ENCODE data around the gene DBN1. TPM values are rescaled to one million over a fixed set of nuclear protein-coding genes. Genes with fewer than 3 reads are reported as not detected.

The DBN1 gene
- polyA plus RNA-seq, 1 donor (not counting 4 experiments of a cell fraction or from before 2014, with no cell fraction given), result 59.4 TPM

GRCh38 chr5:177466861-177467260, 6.6 kb downstream of the DBN1 start:
- Histone ChIP-seq H3K4me3 (ENCODE audit: control insufficient read depth in 2 of 3, extremely low read depth in 1 of 3, insufficient read depth in 2 of 3, low read depth in 1 of 3, low read length in 3 of 3) (no peak overlapping the region), H3K79me2 (ENCODE audit: control insufficient read depth, insufficient read depth, low read length) (peaks cover 19% of the 10 kb centered on the region), H3K4me1 (ENCODE audit: control insufficient read depth, extremely low read depth, insufficient read depth, low read length) (peaks cover 31% of the 10 kb centered on the region), H3K9me3 (ENCODE audit: control insufficient read depth, low read depth, low read length) (no peaks in the 10 kb centered on the region), H3K27me3 (ENCODE audit: control insufficient read depth, extremely low read depth, insufficient read depth, low read length) (no peaks in the 10 kb centered on the region), H3K36me3 (ENCODE audit: control insufficient read depth in 2 of 2, extremely low read depth in 1 of 2, insufficient read depth in 2 of 2, low read length in 2 of 2) (peaks cover 14 to 23% of the 10 kb centered on the region in 2 experiments), H2AFZ (ENCODE audit: control insufficient read depth, low read length) (no peak overlapping the region), H4K20me1 (ENCODE audit: control insufficient read depth, extremely low read depth, insufficient read depth, low read length) (peaks cover 16% of the 10 kb centered on the region), H3K9ac (ENCODE audit: control insufficient read depth, extremely low read depth, insufficient read depth, low read length) (no peak overlapping the region), H3K27ac (ENCODE audit: control insufficient read depth, insufficient read depth, low read length) (no peak overlapping the region), H3K4me2 (ENCODE audit: control insufficient read depth, extremely low read depth, insufficient read depth, low read depth, low read length) (no peak overlapping the region), H3K9me1 (ENCODE audit: control insufficient read depth, extremely low read depth, insufficient read depth, low read length) (peaks cover 10% of the 10 kb centered on the region)
- no peak for DNase-seq (ENCODE audit: low read depth, low spot score)
- no peak for FAIRE-seq
- no peak for TF ChIP-seq CTCF (optimal IDR thresholded peaks at IDR 0.05 in 1 of 3, IDR thresholded peaks at IDR 0.05 in 1 of 3, conservative IDR thresholded peaks at IDR 0.05 in 1 of 3; ENCODE audit: extremely low read depth in 1 of 3, insufficient read depth in 2 of 3, low read length in 3 of 3)
- no peak for TF ChIP-seq EZH2 (IDR thresholded peaks at IDR 0.05; ENCODE audit: low read length)
- dilution Hi-C loops (cut with MboI; ENCODE audit: extremely low pct_ligation_motif_present, low sequenced_read_pairs), result no loop called here

GRCh38 chr5:177465044-177465443, 8.4 kb downstream of the DBN1 start:
- Histone ChIP-seq H4K20me1 (ENCODE audit: control insufficient read depth, extremely low read depth, insufficient read depth, low read length) (peaks cover 16% of the 10 kb centered on the region), H3K9me3 (ENCODE audit: control insufficient read depth, low read depth, low read length) (no peaks in the 10 kb centered on the region), H3K9ac (ENCODE audit: control insufficient read depth, extremely low read depth, insufficient read depth, low read length) (no peak overlapping the region), H3K36me3 (ENCODE audit: control insufficient read depth in 2 of 2, extremely low read depth in 1 of 2, insufficient read depth in 2 of 2, low read length in 2 of 2) (peaks cover 14 to 26% of the 10 kb centered on the region in 2 experiments), H3K4me1 (ENCODE audit: control insufficient read depth, extremely low read depth, insufficient read depth, low read length) (peaks cover 14% of the 10 kb centered on the region), H3K79me2 (ENCODE audit: control insufficient read depth, insufficient read depth, low read length) (peaks cover 6% of the 10 kb centered on the region), H3K27ac (ENCODE audit: control insufficient read depth, insufficient read depth, low read length) (no peak overlapping the region), H3K9me1 (ENCODE audit: control insufficient read depth, extremely low read depth, insufficient read depth, low read length) (peaks cover 7% of the 10 kb centered on the region), H3K27me3 (ENCODE audit: control insufficient read depth, extremely low read depth, insufficient read depth, low read length) (no peaks in the 10 kb centered on the region), H2AFZ (ENCODE audit: control insufficient read depth, low read length) (no peak overlapping the region), H3K4me2 (ENCODE audit: control insufficient read depth, extremely low read depth, insufficient read depth, low read depth, low read length) (no peak overlapping the region), H3K4me3 (ENCODE audit: control insufficient read depth in 2 of 3, extremely low read depth in 1 of 3, insufficient read depth in 2 of 3, low read depth in 1 of 3, low read length in 3 of 3) (no peak overlapping the region)
- TF ChIP-seq EZH2 (IDR thresholded peaks at IDR 0.05; ENCODE audit: low read length) (no peak), CTCF (optimal IDR thresholded peaks at IDR 0.05 in 1 of 3, IDR thresholded peaks at IDR 0.05 in 1 of 3, conservative IDR thresholded peaks at IDR 0.05 in 1 of 3; ENCODE audit: extremely low read depth in 1 of 3, insufficient read depth in 2 of 3, low read length in 3 of 3) (no peak)
- DNase-seq (ENCODE audit: low read depth, low spot score) (no peak), FAIRE-seq (no peak)
- dilution Hi-C loops (cut with MboI; ENCODE audit: extremely low pct_ligation_motif_present, low sequenced_read_pairs), result no loop called here
